Spleen (tissue), 7 donors: ENCODE data around the gene NAE1.

Experiments used
- POLR2A ChIP-seq, 3 donors: fragments of 450-650 bp; IDR thresholded peaks; one replicate each; pipeline ENCODE4 v1.5.1; 2017; ENCODE audit warnings: antibody characterized with exemption in 3 of 3, mild to moderate bottlenecking in 1 of 3
- TF ChIP-seq, protein P1 (sequence below), 11 experiments: fragments of 200-600 bp in 7 of 11; fragments of 450-650 bp in 4 of 11; sonication (generic) in 4 of 11; IDR thresholded peaks in 8 of 11; conservative IDR thresholded peaks in 3 of 11; 1 replicate in 7 of 11; 2 replicates in 4 of 11; pipeline versions ENCODE4 v1.4.0 to v1.8.0; 2016 to 2021; ENCODE audit warnings: antibody characterized with exemption in 11 of 11, inconsistent platforms in 4 of 11, mild to moderate bottlenecking in 1 of 11
- donor health status: DM: no; HTN: no; CAD: no; lungs with moderate emphysema.
- donor health status: DM: no; HTN: no; CAD: no.
- donor health status: DM: no; HTN: no; CAD: no.

DNA sequence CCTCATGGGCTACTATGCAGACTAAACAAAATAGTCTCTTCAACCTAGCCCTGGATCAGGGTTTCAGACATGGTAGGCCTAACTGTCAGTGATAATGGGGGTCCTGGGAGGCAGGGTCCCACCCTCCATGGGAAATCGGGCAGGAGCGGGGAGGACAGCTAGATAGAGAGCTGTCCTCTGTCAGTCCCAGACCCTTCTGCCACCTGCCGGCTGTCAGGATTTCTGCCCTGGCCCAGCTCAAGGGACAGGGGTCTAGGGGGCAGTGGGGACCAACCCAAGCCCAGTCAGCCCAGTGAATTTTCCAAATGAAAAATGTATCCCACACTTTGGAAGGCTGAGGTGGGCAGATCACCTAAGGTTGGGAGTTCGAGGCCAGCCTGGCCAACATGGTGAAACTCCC is 18.8 kb upstream of the NAE1 start:
- TF ChIP-seq POLR2A (IDR thresholded peaks at IDR 0.05) = no peak
- TF ChIP-seq, protein P1, sequence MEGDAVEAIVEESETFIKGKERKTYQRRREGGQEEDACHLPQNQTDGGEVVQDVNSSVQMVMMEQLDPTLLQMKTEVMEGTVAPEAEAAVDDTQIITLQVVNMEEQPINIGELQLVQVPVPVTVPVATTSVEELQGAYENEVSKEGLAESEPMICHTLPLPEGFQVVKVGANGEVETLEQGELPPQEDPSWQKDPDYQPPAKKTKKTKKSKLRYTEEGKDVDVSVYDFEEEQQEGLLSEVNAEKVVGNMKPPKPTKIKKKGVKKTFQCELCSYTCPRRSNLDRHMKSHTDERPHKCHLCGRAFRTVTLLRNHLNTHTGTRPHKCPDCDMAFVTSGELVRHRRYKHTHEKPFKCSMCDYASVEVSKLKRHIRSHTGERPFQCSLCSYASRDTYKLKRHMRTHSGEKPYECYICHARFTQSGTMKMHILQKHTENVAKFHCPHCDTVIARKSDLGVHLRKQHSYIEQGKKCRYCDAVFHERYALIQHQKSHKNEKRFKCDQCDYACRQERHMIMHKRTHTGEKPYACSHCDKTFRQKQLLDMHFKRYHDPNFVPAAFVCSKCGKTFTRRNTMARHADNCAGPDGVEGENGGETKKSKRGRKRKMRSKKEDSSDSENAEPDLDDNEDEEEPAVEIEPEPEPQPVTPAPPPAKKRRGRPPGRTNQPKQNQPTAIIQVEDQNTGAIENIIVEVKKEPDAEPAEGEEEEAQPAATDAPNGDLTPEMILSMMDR (IDR thresholded peaks at IDR 0.05 in 8 of 11, conservative IDR thresholded peaks at IDR 0.05 in 3 of 11) = no peak
